Amygdala (tissue), 56 donors: ENCODE data around the gene CADM2.
"Not testable (repeated sequence)": the region's sequence is repeated elsewhere in the genome, so short reads cannot be mapped to it uniquely, and the experiment has no call there.

ENCODE experiments used
- DNase-seq, 56 donors: peaks; one replicate each; lab custom pipeline; 2025; lab: John Stamatoyannopoulos, UW

CADM2 gene

GRCh38 chr3:85432081-85432480 is 473.3 kb downstream of the CADM2 start:
- DNase-seq, result no peak

- DNase-seq, result no peak
Measured at GRCh38 chr3:85433319-85433718, 474.5 kb downstream of the CADM2 start.

- peak in 1 of 56 donors; percentile 3 for DNase-seq
Measured at GRCh38 chr3:85455561-85456200, 496.9 kb downstream of the CADM2 start.

- DNase-seq, result no peak
Measured at GRCh38 chr3:85474241-85474640, 515.5 kb downstream of the CADM2 start.

- DNase-seq, result no peak
Measured at GRCh38 chr3:85475346-85475745, 516.6 kb downstream of the CADM2 start.

GRCh38 chr3:85476891-85477495 is 518.2 kb downstream of the CADM2 start:
- no peak for DNase-seq

GRCh38 chr3:85481411-85482212 is 522.8 kb downstream of the CADM2 start:
- DNase-seq, result no peak

- no peak for DNase-seq
Measured at GRCh38 chr3:85482213-85482490, 523.4 kb downstream of the CADM2 start.

- DNase-seq, result no peak
Measured at GRCh38 chr3:85483986-85484385, 525.2 kb downstream of the CADM2 start.

GRCh38 chr3:85487375-85487774 is 528.6 kb downstream of the CADM2 start:
- DNase-seq, result no peak

GRCh38 chr3:85495602-85496001 is 536.8 kb downstream of the CADM2 start:
- DNase-seq, result no peak

- DNase-seq, result no peak
Measured at GRCh38 chr3:85498177-85498576, 539.4 kb downstream of the CADM2 start.

GRCh38 chr3:85502148-85502875 is 543.5 kb downstream of the CADM2 start:
- no peak for DNase-seq

GRCh38 chr3:85504129-85504784 is 545.5 kb downstream of the CADM2 start:
- not testable (repeated sequence) for DNase-seq

- not testable (repeated sequence) for DNase-seq
Measured at GRCh38 chr3:85504785-85505511, 546.2 kb downstream of the CADM2 start.

- DNase-seq, result not testable (repeated sequence)
Measured at GRCh38 chr3:85507052-85507451, 548.3 kb downstream of the CADM2 start.

- DNase-seq, result no peak
Measured at GRCh38 chr3:85508659-85509058, 549.9 kb downstream of the CADM2 start.

GRCh38 chr3:85516146-85516545 is 557.4 kb downstream of the CADM2 start:
- no peak for DNase-seq

- DNase-seq, result no peak
Measured at GRCh38 chr3:85524104-85524503, 565.3 kb downstream of the CADM2 start.

- DNase-seq, result no peak
Measured at GRCh38 chr3:85525264-85525663, 566.5 kb downstream of the CADM2 start.
